IPS DF 6.9 (cell line): ENCODE results near the gene POLR3A.

Experiments used
- DNase-seq: peaks from one replicate; pipeline ENCODE4 v3.0.0-alpha.2; 2013; ENCODE audit warnings: low read depth, low spot score
- H3K27ac ChIP-seq: one replicate; pipeline ENCODE4 v1.5.1; 2013; ENCODE audit warnings: low read length, control low read depth
- H3K27me3 ChIP-seq: 2 replicates; pipeline ENCODE4 v1.6.1; 2013; ENCODE audit warnings: mild to moderate bottlenecking, low read length; ENCODE audit not compliant: control insufficient read depth, insufficient read depth
- H3K36me3 ChIP-seq: 2 replicates; pipeline ENCODE4 v1.6.1; 2013; ENCODE audit warnings: low read length; ENCODE audit not compliant: control insufficient read depth, insufficient read depth
- H3K4me1 ChIP-seq: 2 replicates; pipeline ENCODE4 v1.6.1; 2013; ENCODE audit warnings: low read length; ENCODE audit not compliant: control insufficient read depth, insufficient read depth
- H3K4me3 ChIP-seq: 2 replicates; pipeline ENCODE4 v1.5.1; 2013; ENCODE audit warnings: mild to moderate bottlenecking, low read length
- H3K9me3 ChIP-seq: 2 replicates; pipeline ENCODE4 v1.6.1; 2013; ENCODE audit warnings: low read length, inconsistent platforms; ENCODE audit not compliant: control insufficient read depth, insufficient read depth
- WGBS: extraction: QIAGEN DNeasy Blood & Tissue Kit; methylation state at CpG from one replicate; pipeline ENCODE4 v1.1.7; 2013; ENCODE audit warnings: mixed read lengths, missing lambda C conversion rate; ENCODE audit not compliant: insufficient read length, insufficient coverage; 5-methylcytosine and 5-hydroxymethylcytosine counted together

Gene POLR3A

DNA sequence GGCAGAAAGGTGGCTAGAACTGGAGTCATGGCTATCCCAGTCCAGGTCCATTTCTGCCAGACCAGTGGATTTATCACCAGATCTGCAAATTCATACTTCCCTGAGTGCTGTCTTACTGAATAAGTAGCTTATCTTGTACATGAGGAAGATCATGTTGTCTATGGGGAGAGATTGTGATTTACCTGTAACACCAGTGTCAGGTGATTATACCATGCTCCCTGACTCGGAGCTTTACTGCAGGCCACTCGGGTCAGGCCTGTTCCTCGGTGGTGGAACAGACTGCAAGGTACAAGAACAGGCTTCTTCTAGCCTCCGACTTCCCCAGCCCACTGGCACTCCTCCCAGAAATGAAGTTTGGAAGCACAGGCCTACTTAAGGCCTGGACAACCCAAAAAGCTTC lies 60.2 kb downstream of the POLR3A start:
- WGBS, result no CpG with 5 or more reads among the region's 4 CpGs
- DNase-seq, result no peak
- Histone ChIP-seq H3K9me3 (no peaks in the 10 kb centered on the region; the same call in 1 of the 2 replicates), H3K27me3 (no peaks in the 10 kb centered on the region), H3K36me3 (no peaks in the 10 kb centered on the region), H3K27ac (no peak overlapping the region), H3K4me3 (no peak overlapping the region), H3K4me1 (0 out of 2 replicates have a peak, but pooled peaks cover 3% of the 10 kb centered on the region)

DNA sequence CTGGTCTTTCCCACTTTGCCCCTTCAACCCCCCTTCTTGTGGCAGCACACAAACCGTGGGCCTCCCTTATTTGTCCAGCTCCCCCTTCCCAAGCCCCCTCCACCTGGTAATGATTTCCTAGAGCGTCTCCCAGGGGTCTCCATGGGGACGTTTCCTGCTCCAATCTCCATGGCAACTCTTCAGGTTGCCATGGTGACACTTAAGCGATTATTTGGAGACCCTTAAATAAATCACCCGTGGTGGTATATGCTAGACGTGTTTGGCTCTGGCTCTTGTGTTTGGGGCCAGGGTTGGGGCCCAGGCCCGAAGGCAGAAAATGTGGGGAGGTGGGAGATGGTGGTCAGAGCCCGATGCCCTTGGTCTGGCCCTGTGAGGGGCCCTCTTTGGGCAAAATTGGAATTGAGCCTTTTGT lies 61.7 kb downstream of the POLR3A start:
- WGBS, result no CpG with 5 or more reads among the region's 8 CpGs
- H3K9me3 ChIP-seq, result no peaks in the 10 kb centered on the region; the same call in 1 of the 2 replicates
- H3K4me3 ChIP-seq, result no peak overlapping the region
- no peak overlapping the region for H3K27ac ChIP-seq
- H3K27me3 ChIP-seq, result no peaks in the 10 kb centered on the region
- 0 out of 2 replicates have a peak, but pooled peaks cover 3% of the 10 kb centered on the region for H3K4me1 ChIP-seq
- no peaks in the 10 kb centered on the region for H3K36me3 ChIP-seq
- DNase-seq, result no peak

DNA sequence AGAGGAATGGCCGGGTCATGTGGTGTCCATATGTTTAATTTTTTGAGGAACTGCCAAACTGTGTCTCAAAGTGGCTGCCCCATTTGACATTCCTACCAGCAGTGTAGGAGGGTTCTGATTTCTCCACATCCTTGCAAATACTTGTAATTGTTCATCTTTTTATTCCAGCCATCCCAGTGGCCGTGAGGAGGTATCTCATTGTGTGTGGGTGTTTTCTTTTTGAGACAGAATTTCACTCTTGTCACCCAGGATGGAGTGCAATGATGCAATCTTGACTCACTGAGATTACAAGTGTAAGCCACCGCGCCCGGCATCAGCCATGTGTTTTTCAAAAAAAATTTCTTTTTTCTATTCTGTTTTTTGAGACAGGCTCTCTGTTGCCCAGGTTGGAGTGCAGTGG lies 64.0 kb downstream of the POLR3A start:
- H3K27ac ChIP-seq, result no peak overlapping the region
- H3K36me3 ChIP-seq, result no peaks in the 10 kb centered on the region
- no peak overlapping the region for H3K4me3 ChIP-seq
- H3K27me3 ChIP-seq, result no peaks in the 10 kb centered on the region
- DNase-seq, result no peak
- WGBS, result no CpG with 5 or more reads among the region's 5 CpGs
- no peaks in the 10 kb centered on the region for H3K4me1 ChIP-seq
- H3K9me3 ChIP-seq, result no peaks in the 10 kb centered on the region; the same call in 1 of the 2 replicates

DNA sequence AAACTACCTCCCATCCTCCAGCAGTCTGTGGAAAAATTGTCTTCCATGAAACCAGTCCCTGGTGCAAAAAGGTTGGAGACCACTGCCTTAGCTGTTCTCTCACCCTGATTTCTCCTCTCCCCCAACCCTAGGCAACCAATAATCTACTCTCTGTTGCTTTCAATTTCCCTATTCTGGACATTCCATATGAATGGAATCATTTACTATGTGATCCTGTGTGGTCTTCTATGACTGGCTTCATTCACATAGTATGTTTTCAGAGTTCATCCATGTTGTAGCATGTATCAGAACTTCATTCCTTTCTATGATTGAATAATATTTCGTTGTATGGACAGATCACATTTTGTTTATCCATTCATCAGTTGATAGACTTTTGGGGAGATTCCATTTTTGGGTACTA lies 64.5 kb downstream of the POLR3A start:
- Histone ChIP-seq H3K9me3 (no peaks in the 10 kb centered on the region; the same call in 1 of the 2 replicates), H3K36me3 (no peaks in the 10 kb centered on the region), H3K4me3 (no peak overlapping the region), H3K27me3 (no peaks in the 10 kb centered on the region), H3K27ac (no peak overlapping the region), H3K4me1 (no peaks in the 10 kb centered on the region)
- DNase-seq, result no peak
- no CpG with 5 or more reads among the region's 1 CpG for WGBS

GRCh38 chr10:77963901-77964300 lies 65.4 kb downstream of the POLR3A start:
- WGBS, result no CpG with 5 or more reads among the region's 7 CpGs
- H3K4me1 ChIP-seq, result no peaks in the 10 kb centered on the region
- no peaks in the 10 kb centered on the region; the same call in 1 of the 2 replicates for H3K9me3 ChIP-seq
- no peak for DNase-seq
- no peaks in the 10 kb centered on the region for H3K36me3 ChIP-seq
- no peaks in the 10 kb centered on the region for H3K27me3 ChIP-seq
- H3K27ac ChIP-seq, result no peak overlapping the region
- no peak overlapping the region for H3K4me3 ChIP-seq

DNA sequence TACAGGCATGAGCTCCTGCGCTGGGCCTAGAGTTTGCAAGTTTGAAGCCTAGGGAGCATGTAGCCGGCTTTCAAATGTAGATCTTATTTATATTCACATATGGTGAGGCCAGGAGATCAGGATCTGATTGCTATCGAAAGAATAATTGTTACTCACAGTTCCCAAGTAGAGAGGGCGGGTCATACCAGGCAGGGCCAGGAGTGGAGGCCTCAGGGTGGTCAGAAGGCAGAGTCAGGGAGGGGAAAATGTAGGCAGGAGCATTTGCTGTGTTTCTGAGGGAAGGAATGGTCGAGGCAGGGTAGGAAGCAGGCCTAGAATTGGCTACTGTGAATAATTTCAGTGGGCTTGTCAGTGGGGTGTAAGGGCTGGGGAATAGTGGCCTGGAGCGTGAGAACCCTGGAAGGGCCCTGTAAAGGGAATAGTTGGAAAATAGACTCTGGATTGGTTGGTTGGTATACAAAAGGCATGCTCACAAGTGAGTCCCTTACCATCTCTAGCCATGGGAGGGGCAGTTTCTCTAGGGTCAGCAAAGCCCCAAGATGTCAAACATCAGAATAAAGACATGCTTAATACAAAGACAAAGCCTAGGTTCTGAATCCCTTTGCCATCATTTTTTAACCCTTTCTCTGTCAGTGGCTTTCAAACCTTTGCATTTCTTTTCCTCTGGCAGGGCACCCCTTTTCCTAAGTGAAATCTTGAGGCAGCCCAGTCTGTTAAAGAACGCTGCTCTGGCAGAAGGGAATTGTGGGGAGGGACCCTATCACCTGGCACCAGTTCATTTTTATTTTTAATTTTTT lies 66.8 kb downstream of the POLR3A start:
- H3K27ac ChIP-seq, result no peak overlapping the region
- no peak for DNase-seq
- H3K36me3 ChIP-seq, result no peaks in the 10 kb centered on the region
- no peaks in the 10 kb centered on the region; the same call in 1 of the 2 replicates for H3K9me3 ChIP-seq
- no CpG with 5 or more reads among the region's 7 CpGs for WGBS
- no peaks in the 10 kb centered on the region for H3K4me1 ChIP-seq
- no peak overlapping the region for H3K4me3 ChIP-seq
- H3K27me3 ChIP-seq, result no peaks in the 10 kb centered on the region

DNA sequence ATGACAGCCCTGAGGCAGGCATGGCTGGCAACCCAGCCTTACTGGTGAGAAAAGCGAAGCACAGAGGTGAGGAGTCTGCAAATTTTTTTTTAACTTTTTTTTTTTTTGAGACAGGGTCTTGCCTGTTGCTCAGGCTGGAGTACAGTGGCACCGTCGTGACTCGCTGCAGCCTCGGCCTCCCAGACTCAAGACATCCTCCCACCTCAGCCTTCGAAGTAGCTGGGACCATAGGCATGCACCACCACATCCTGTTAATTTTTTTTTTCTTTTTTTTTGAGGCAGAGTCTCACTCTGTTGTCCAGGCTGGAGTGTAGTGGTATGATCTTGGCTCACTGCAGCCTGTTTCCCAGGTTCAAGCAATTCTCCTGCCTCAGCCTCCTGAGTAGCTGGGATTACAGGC lies 67.6 kb downstream of the POLR3A start:
- H3K27ac ChIP-seq, result no peak overlapping the region
- no peaks in the 10 kb centered on the region for H3K4me1 ChIP-seq
- H3K9me3 ChIP-seq, result no peaks in the 10 kb centered on the region; the same call in 1 of the 2 replicates
- no peaks in the 10 kb centered on the region for H3K36me3 ChIP-seq
- WGBS, result no CpG with 5 or more reads among the region's 6 CpGs
- no peak for DNase-seq
- H3K4me3 ChIP-seq, result no peak overlapping the region
- H3K27me3 ChIP-seq, result no peaks in the 10 kb centered on the region

DNA sequence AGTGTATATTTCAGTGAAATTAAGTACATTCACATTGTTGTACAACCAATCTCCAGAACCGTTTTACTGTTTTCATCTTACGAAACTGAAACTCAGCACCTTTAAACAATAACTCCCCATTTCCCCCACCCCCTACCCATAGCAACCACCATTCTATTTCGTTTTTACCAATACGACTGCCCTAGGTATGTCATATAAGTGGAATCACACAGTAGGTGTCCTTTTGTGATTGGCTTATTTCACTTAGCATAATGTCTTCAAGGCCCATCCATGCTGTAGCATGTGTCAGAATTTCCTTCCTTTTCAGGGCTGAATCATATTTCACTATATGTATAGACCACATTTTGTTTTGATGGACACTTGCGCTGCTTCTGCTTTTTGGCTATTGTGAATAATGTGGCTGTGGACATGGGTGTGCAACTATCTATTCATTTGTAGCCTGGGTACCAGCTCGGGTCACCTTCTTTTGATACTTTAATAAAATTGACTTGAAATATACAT lies 68.4 kb downstream of the POLR3A start:
- H3K9me3 ChIP-seq, result no peaks in the 10 kb centered on the region; the same call in 1 of the 2 replicates
- no peak overlapping the region for H3K27ac ChIP-seq
- no peaks in the 10 kb centered on the region for H3K4me1 ChIP-seq
- no peak for DNase-seq
- H3K4me3 ChIP-seq, result no peak overlapping the region
- H3K27me3 ChIP-seq, result no peaks in the 10 kb centered on the region
- no peaks in the 10 kb centered on the region for H3K36me3 ChIP-seq
- WGBS, result 100% methylated on average over 1 of the region's 6 CpGs

DNA sequence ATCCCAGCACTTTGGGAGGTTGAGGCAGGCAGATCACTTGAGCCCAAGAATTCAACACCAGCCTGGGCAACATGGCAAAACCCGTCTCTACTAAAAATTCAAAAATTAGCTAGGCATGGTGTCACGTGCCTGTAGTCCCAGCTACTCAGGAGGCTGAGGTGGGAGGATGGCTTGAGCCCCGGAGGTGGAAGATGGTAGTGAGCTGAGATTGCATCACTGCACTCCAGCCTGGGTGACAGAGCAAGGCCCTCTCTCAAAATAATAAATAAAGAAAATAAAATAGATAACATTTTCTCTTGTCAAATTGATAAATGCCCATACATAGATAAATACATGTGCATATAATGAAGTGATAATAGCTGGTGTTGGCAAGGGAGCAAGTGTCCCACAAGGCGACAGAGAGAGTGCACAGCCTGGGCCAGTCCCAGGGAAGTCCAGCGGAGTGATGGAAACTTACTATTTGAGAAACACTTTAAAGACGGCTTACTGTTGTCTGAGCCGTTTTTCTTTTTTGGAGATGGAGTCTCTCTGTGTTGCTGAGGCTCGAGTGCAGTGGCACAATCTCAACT lies 69.3 kb downstream of the POLR3A start:
- Histone ChIP-seq H3K4me1 (no peaks in the 10 kb centered on the region), H3K9me3 (no peaks in the 10 kb centered on the region; the same call in 1 of the 2 replicates), H3K27me3 (no peaks in the 10 kb centered on the region), H3K36me3 (no peaks in the 10 kb centered on the region), H3K4me3 (no peak overlapping the region), H3K27ac (no peak overlapping the region)
- no CpG with 5 or more reads among the region's 8 CpGs for WGBS
- DNase-seq, result no peak

DNA sequence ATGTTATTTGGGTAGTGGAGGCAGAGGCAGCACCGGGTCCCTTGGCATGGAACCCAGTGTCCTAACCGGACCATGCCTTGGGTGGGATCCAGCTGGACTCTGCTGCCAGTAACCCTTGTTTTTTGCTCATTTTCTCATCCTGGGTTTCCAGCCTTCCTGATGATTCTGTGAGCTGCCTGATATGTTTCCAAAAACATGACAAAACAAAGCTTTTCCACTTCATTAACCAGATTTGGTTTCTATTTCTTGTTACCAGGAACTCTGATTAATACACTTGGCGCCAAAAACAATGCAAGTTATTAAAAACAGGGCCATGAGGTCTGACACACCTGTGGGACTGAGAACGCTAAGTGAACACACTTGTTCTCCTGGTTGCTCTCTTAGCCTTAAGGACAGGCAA lies 69.9 kb downstream of the POLR3A start:
- no peaks in the 10 kb centered on the region for H3K4me1 ChIP-seq
- no peak for DNase-seq
- no peaks in the 10 kb centered on the region; the same call in 1 of the 2 replicates for H3K9me3 ChIP-seq
- WGBS, result no CpG with 5 or more reads among the region's 4 CpGs
- no peak overlapping the region for H3K27ac ChIP-seq
- H3K27me3 ChIP-seq, result no peaks in the 10 kb centered on the region
- H3K36me3 ChIP-seq, result no peaks in the 10 kb centered on the region
- H3K4me3 ChIP-seq, result no peak overlapping the region
